ENCODE measurements around the gene NME4.

The NME4 gene

DNA sequence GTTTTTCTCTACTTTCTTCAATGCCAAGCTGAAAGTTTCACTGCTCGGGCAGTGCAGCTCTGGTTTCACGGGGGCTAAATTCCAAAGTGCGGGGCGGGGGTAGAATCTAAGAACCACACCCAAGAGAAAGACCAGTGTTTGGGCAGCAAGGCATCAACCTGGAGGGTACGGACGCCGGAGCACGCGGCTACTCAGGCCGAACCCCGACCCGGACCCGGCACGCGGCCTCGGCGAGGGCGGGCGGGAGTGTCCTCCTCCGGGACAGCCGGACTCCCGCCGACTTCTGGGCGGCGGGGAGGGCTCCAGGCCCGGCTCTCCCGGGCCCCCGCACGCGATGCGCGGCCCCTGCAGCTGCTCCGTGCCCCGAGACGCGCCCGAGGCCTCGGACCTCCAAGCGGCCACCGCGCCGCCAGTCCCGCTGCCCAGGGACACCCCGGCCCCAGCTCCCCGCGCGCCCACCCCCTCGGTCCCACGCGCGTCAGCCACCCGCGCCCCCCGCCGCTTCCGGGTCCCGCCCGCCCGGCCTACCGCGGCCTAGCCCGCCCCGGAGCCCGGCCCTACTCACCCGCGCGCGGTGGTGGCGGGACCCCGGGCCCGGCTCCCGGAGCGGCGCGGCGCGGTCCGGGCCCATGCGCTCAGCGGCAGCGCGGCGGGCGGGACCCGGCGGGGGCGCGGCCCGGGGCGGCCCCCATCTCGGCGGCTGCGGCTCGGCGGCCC is 45.0 kb upstream of the NME4 start:
- H3K79me2 ChIP-seq (ENCODE audit: insufficient read depth, low read depth) = peaks cover 36% of the 10 kb centered on the region; the same call in 1 of the 2 replicates
- H3K4me2 ChIP-seq = peak overlapping the region; percentile 90
- 0 out of 2 replicates have a peak overlapping the region, but pooled peaks have one; percentile 51 for H2AFZ ChIP-seq (ENCODE audit: low read depth)
- no peaks in the 10 kb centered on the region for H4K20me1 ChIP-seq (ENCODE audit: insufficient read depth)
- no peak overlapping the region; the same call in 1 of the 2 replicates for H3K27ac ChIP-seq
- TF ChIP-seq, protein P1, sequence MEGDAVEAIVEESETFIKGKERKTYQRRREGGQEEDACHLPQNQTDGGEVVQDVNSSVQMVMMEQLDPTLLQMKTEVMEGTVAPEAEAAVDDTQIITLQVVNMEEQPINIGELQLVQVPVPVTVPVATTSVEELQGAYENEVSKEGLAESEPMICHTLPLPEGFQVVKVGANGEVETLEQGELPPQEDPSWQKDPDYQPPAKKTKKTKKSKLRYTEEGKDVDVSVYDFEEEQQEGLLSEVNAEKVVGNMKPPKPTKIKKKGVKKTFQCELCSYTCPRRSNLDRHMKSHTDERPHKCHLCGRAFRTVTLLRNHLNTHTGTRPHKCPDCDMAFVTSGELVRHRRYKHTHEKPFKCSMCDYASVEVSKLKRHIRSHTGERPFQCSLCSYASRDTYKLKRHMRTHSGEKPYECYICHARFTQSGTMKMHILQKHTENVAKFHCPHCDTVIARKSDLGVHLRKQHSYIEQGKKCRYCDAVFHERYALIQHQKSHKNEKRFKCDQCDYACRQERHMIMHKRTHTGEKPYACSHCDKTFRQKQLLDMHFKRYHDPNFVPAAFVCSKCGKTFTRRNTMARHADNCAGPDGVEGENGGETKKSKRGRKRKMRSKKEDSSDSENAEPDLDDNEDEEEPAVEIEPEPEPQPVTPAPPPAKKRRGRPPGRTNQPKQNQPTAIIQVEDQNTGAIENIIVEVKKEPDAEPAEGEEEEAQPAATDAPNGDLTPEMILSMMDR (conservative IDR thresholded peaks at IDR 0.05; ENCODE audit: low read depth, low read length) = no peak
- no peaks in the 10 kb centered on the region for H3K36me3 ChIP-seq (ENCODE audit: insufficient read depth)
- H3K4me3 ChIP-seq (IDR thresholded peaks at IDR 0.05; ENCODE audit: insufficient read depth, low read depth, low read length) = no peak overlapping the region
- H3K27me3 ChIP-seq (ENCODE audit: insufficient read depth, low read depth) = no peaks in the 10 kb centered on the region
- peak overlapping the region; percentile 68 for H3K9ac ChIP-seq
- peaks cover 21% of the 10 kb centered on the region for H3K4me1 ChIP-seq (ENCODE audit: low read depth, poor library complexity, severe bottlenecking)

DNA sequence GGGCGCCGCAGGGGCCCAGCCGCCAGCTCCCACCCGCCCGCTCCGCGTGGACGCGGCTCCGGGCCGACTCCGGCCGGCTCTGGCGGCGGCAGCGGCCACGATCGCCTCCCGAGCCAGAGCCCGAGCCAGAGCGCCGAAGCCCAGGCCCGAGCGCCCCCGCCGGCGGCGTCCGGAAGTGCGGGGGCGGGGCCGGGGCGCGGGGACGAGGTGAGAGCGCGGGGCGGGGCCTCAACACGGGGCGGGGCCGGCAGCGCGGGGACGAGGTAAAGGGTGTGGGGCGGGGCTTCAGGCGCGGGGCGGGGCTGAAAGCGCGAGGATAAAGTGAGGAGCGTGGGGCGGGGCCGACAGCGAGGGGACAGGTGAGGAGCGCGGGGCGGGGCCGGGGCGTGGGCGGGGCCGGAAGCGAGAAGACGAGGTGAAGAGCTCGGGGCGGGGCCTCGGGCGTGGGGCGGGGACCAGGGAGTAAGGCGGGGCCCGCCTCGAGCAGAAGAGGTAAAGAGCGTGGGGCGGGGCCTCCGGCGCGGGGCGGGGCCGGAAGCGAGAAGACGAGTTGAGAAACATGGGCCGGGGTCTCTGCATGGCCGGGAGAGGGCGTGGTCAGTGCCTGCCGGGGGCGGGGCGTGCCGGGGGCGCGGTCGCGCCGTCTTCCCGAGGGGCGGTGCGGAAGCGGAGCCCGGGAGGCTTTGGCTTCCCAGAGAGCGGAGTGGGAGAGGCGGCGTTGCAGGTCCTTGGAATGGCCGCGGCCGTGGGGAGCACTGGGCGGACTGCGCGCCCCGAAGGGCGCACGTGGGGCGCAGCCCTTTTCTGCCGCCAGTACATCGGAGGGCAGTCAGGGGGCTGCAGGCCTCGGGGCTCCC is 44.2 kb upstream of the NME4 start, which contains the start of gene AXIN1:
AXIN1 (minus strand) TSS at position 177 of the 857 bp plus-strand sequence. CDS start 5,698 bp downstream, outside the sequence.
- peak within 1 kb of the TSS; percentile 90 for H3K4me2 ChIP-seq
- H3K79me2 ChIP-seq (ENCODE audit: insufficient read depth, low read depth) = peaks cover 31% of the 10 kb centered on the region; the same call in 1 of the 2 replicates
- peak within 1 kb of the TSS; percentile 87 for H2AFZ ChIP-seq (ENCODE audit: low read depth)
- no peaks in the 10 kb centered on the region for H3K36me3 ChIP-seq (ENCODE audit: insufficient read depth)
- H3K9ac ChIP-seq = peak within 1 kb of the TSS; percentile 68
- H3K27me3 ChIP-seq (ENCODE audit: insufficient read depth, low read depth) = no peaks in the 10 kb centered on the region
- H4K20me1 ChIP-seq (ENCODE audit: insufficient read depth) = no peaks in the 10 kb centered on the region
- no peak within 1 kb of the TSS for H3K4me3 ChIP-seq (IDR thresholded peaks at IDR 0.05; ENCODE audit: insufficient read depth, low read depth, low read length)
- peaks cover 21% of the 10 kb centered on the region for H3K4me1 ChIP-seq (ENCODE audit: low read depth, poor library complexity, severe bottlenecking)
- TF ChIP-seq, protein P1 (conservative IDR thresholded peaks at IDR 0.05; ENCODE audit: low read depth, low read length) = no peak; the same call in 1 of the 2 replicates
- no peak within 1 kb of the TSS; the same call in 1 of the 2 replicates for H3K27ac ChIP-seq

DNA sequence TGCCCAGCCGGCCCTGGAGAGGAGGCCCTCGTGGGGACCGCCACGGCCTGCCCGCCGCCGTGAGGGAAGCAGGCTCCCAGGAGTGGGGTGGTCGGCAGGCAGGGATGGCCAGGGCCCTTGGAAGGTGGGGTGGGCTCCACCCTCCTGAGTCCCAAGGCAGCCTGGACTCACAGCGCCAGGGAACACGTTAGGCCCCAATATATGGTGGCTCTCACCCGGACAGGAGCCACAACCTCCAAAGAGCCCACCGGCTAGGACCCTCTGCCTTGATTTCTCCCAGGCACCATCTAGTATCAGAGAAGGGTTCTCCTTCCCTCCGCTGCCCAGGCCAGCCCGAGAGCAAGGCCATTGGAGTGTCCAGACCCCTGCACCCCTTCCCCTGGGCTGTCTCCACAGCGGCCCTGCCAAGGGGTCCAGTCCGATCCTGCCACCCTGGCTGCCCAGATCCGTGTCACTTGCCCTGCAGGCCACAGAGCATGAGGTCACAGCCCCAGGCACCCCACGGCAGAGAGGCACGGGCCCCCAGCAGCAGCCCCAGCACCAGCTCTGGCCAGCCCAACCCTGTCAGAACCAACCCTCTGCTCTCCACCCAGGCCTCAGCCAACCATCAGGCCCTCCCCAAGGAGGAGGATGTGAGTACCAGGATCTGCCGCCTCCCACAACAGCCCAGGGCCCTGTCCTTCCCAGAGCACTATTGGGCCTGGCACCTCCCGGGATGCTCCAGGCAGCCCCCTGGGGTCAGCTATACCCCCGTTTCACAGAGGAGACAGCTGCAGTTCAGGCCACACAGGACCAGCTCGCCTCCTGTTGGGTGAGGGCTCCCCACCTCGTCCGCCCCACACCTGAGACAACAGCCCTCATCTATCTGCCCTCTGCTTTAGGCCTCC is 43.4 kb upstream of the NME4 start:
- Histone ChIP-seq H2AFZ (ENCODE audit: low read depth) (peak overlapping the region; percentile 87), H3K4me2 (peak overlapping the region; percentile 72), H4K20me1 (ENCODE audit: insufficient read depth) (no peaks in the 10 kb centered on the region), H3K4me3 (IDR thresholded peaks at IDR 0.05; ENCODE audit: insufficient read depth, low read depth, low read length) (no peak overlapping the region), H3K9ac (peak overlapping the region; percentile 10; the same call in 1 of the 2 replicates), H3K36me3 (ENCODE audit: insufficient read depth) (no peaks in the 10 kb centered on the region), H3K4me1 (ENCODE audit: low read depth, poor library complexity, severe bottlenecking) (peaks cover 21% of the 10 kb centered on the region), H3K27me3 (ENCODE audit: insufficient read depth, low read depth) (no peaks in the 10 kb centered on the region), H3K27ac (no peak overlapping the region), H3K79me2 (ENCODE audit: insufficient read depth, low read depth) (peaks cover 22% of the 10 kb centered on the region; the same call in 1 of the 2 replicates)
- TF ChIP-seq, protein P1 (conservative IDR thresholded peaks at IDR 0.05; ENCODE audit: low read depth, low read length) = no peak

Measured in KMS-11 (cell line).